ENCODE data around the gene MORN2. TPM values are rescaled to one million over a fixed set of nuclear protein-coding genes. Genes with fewer than 3 reads are reported as not detected.

MORN2 gene
- total and polyA plus RNA-seq, 2 of the 13 experiments (the other 11 are each of a cell fraction or from before 2014, with no cell fraction given) = 7.0 to 28.0 TPM

DNA sequence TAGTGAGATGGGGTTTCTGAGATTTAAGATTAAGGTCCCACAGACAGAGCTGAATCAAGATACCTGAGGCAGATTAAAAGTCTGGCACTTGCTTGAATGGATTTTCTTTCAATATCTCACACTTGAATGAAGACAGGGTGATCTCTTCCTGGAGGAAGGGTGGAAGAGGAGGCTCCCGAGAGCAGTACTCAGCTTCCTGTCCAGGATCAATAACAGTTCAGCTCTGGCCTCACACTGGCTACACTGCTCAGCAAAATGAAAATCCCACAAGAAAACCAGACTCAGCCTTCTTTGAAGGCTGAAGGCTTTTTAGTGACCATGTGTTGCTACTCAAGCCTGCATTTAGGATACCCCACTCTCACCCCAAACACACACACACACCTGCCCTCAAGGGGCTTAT lies 24.9 kb downstream of the MORN2 start:
- ATAC-seq = peak; percentile 79
- Histone ChIP-seq H3K27me3 (ENCODE audit: control insufficient read depth in 1 of 2, insufficient read depth in 2 of 2, low read length in 2 of 2) (peaks cover 0 to 3% of the 10 kb centered on the region in 2 experiments; a peak in 1 of 5 replicates), H2AFZ (ENCODE audit: low read length) (no peak overlapping the region), H3K36me3 (replicated peaks in 1 of 2; ENCODE audit: control insufficient read depth in 1 of 2, insufficient read depth in 2 of 2, low read length in 2 of 2) (no peaks in the 10 kb centered on the region), H3K79me2 (ENCODE audit: insufficient read depth, low read length) (no peaks in the 10 kb centered on the region), H3K4me2 (ENCODE audit: low read depth, low read length) (peak overlapping the region; percentile 42), H3K9ac (ENCODE audit: insufficient read depth, low read depth, low read length) (no peak overlapping the region), H3K4me3 (replicated peaks in 1 of 3; ENCODE audit: insufficient read depth in 1 of 3, low read depth in 2 of 3, low read length in 3 of 3) (no peak overlapping the region), H3K27ac (ENCODE audit: extremely low read length, insufficient read depth, low read length) (no peak overlapping the region), H3K9me3 (ENCODE audit: low read length) (no peaks in the 10 kb centered on the region), H3K4me1 (ENCODE audit: insufficient read depth, low read length) (peaks cover 19% of the 10 kb centered on the region), H4K20me1 (ENCODE audit: insufficient read depth, low read length) (no peaks in the 10 kb centered on the region)
- in situ Hi-C loops (cut with HindIII; ENCODE audit: extremely low pct_ligation_motif_present, low pct_unique_long_range_greater_than_20kb) (no loop called here), intact Hi-C loops (cut with micrococcal nuclease; ENCODE audit: unreplicated experiment) (no loop called here)
- TF ChIP-seq, protein P1, sequence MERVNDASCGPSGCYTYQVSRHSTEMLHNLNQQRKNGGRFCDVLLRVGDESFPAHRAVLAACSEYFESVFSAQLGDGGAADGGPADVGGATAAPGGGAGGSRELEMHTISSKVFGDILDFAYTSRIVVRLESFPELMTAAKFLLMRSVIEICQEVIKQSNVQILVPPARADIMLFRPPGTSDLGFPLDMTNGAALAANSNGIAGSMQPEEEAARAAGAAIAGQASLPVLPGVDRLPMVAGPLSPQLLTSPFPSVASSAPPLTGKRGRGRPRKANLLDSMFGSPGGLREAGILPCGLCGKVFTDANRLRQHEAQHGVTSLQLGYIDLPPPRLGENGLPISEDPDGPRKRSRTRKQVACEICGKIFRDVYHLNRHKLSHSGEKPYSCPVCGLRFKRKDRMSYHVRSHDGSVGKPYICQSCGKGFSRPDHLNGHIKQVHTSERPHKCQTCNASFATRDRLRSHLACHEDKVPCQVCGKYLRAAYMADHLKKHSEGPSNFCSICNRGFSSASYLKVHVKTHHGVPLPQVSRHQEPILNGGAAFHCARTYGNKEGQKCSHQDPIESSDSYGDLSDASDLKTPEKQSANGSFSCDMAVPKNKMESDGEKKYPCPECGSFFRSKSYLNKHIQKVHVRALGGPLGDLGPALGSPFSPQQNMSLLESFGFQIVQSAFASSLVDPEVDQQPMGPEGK (CRISPR knock-in tag; IDR thresholded peaks at IDR 0.05) = no peak
- no peak for TF ChIP-seq ARID2 (CRISPR knock-in tag; IDR thresholded peaks at IDR 0.05; ENCODE audit: borderline replicate concordance)
- TF ChIP-seq IRF1 (CRISPR knock-in tag; IDR thresholded peaks at IDR 0.05; ENCODE audit: low read depth) = no peak
- TF ChIP-seq ZSCAN9 (CRISPR knock-in tag; IDR thresholded peaks at IDR 0.05; ENCODE audit: borderline replicate concordance) = no peak
- no peak for TF ChIP-seq ZNF292 (CRISPR knock-in tag; IDR thresholded peaks at IDR 0.05; ENCODE audit: borderline replicate concordance, low read depth)
- no peak for TF ChIP-seq NBN (conservative IDR thresholded peaks at IDR 0.05)
- no peak for TF ChIP-seq MED1 (CRISPR knock-in tag; IDR thresholded peaks at IDR 0.05)
- peak; percentile 51; the same call in 1 of the 2 replicates for TF ChIP-seq ETV5 (CRISPR knock-in tag; IDR thresholded peaks at IDR 0.05; ENCODE audit: borderline replicate concordance)
- no peak for TF ChIP-seq ZNF597 (CRISPR knock-in tag; IDR thresholded peaks at IDR 0.05)
- TF ChIP-seq SNAPC4 (CRISPR knock-in tag; IDR thresholded peaks at IDR 0.05) = no peak
- no peak for TF ChIP-seq GABPA (IDR thresholded peaks at IDR 0.05; ENCODE audit: low read depth, low read length)
- TF ChIP-seq GABPA (CRISPR knock-in tag; IDR thresholded peaks at IDR 0.05; ENCODE audit: low read depth) = peak; percentile 12; the same call in 1 of the 2 replicates
- no peak for FAIRE-seq
- 6% methylated on average over 1 of the region's 1 CpG for WGBS (ENCODE audit: low lambda C conversion rate)
- CTCF ChIA-PET (ENCODE audit: low intra/inter-chr PET ratio, low total read pairs) = no interaction called here
- DNase-seq (ENCODE audit: low spot score) = no peak
- BruUV-seq (replicated peaks) = no TSS peak
- POLR2A ChIA-PET = no interaction called here
